B cell (primary cell): Measurements from ENCODE around the gene ZBTB11.

ENCODE experiments used
- CTCF ChIP-seq: fragments of 200-600 bp; IDR thresholded peaks from one replicate; pipeline ENCODE4 v1.8.0; 2022; ENCODE audit warnings: antibody characterized with exemption, mild to moderate bottlenecking
- EZH2 ChIP-seq: IDR thresholded peaks from 2 replicates; pipeline ENCODE4 v1.6.1; 2012; ENCODE audit warnings: borderline replicate concordance, low read depth, mild to moderate bottlenecking, moderate library complexity, low read length; ENCODE audit not compliant: insufficient read depth, poor library complexity, severe bottlenecking

- TF ChIP-seq CTCF (no peak), EZH2 (no peak)
These were observed 9.6 kb downstream of the ZBTB11 start for GRCh38 chr3:101667331-101667730.
